Natural killer cell (primary cell): ENCODE data around the gene XAGE3. TPM values are rescaled to one million over a fixed set of nuclear protein-coding genes. Genes with fewer than 3 reads are reported as not detected.
"Not testable (repeated sequence)": the region's sequence is repeated elsewhere in the genome, so short reads cannot be mapped to it uniquely, and the experiment has no call there.

ENCODE experiments used
- ATAC-seq, 3 donors: fragments of 150-1000 bp in 2 of 3; fragments of 200-7000 bp in 1 of 3; cut with Tn5 transposase; 1 replicate in 1 of 3; 2 replicates in 2 of 3; pipeline ENCODE4 v1.10.0; 2021; ENCODE audit warnings: mild to moderate bottlenecking in 2 of 3, moderate library complexity in 2 of 3
- DNase-seq, 2 donors: peaks; one replicate each; pipeline versions ENCODE4 v3.0.0 to v3.0.0-alpha.2; 2013 to 2021; ENCODE audit warnings: mixed read lengths in 1 of 2
- H3K27ac ChIP-seq: one replicate; pipeline ENCODE4 v1.5.1; 2013; ENCODE audit warnings: mild to moderate bottlenecking, low read length
- H3K27me3 ChIP-seq: one replicate; pipeline ENCODE4 v1.6.1; 2013; ENCODE audit warnings: low read length; ENCODE audit not compliant: control insufficient read depth, insufficient read depth
- H3K36me3 ChIP-seq: one replicate; pipeline ENCODE4 v1.6.1; 2013; ENCODE audit warnings: low read length; ENCODE audit not compliant: control insufficient read depth, insufficient read depth
- H3K4me1 ChIP-seq: one replicate; pipeline ENCODE4 v1.6.1; 2013; ENCODE audit warnings: low read length; ENCODE audit not compliant: control insufficient read depth, insufficient read depth
- H3K4me3 ChIP-seq: one replicate; pipeline ENCODE4 v1.5.1; 2013; ENCODE audit warnings: low read length
- H3K9me3 ChIP-seq: one replicate; pipeline ENCODE4 v1.6.1; 2013; ENCODE audit warnings: low read length; ENCODE audit not compliant: control insufficient read depth, insufficient read depth
- H3K27ac Mint-ChIP-seq, 2 donors: one replicate each; pipeline ENCODE4 v1.8.0; 2022; ENCODE audit warnings: mild to moderate bottlenecking in 2 of 2, mixed read lengths in 2 of 2, moderate library complexity in 1 of 2
- H3K27me3 Mint-ChIP-seq, 2 donors: one replicate each; pipeline ENCODE4 v1.8.0; 2022; ENCODE audit warnings: low read depth in 2 of 2, mixed read lengths in 2 of 2
- H3K36me3 Mint-ChIP-seq: one replicate; pipeline ENCODE4 v1.8.0; 2022; ENCODE audit warnings: mixed read lengths
- H3K4me1 Mint-ChIP-seq, 2 donors: one replicate each; pipeline ENCODE4 v1.8.0; 2022; ENCODE audit warnings: mixed read lengths in 2 of 2
- H3K4me3 Mint-ChIP-seq: one replicate; pipeline ENCODE4 v1.8.0; 2022; ENCODE audit warnings: mild to moderate bottlenecking, moderate library complexity, mixed read lengths
- H3K9me3 Mint-ChIP-seq, 2 donors: one replicate each; pipeline ENCODE4 v1.8.0; 2022; ENCODE audit warnings: mixed read lengths in 2 of 2
- WGBS: methylation state at CpG from one replicate; pipeline ENCODE4 v1.1.7; 2013; ENCODE audit warnings: missing lambda C conversion rate; ENCODE audit not compliant: insufficient coverage; 5-methylcytosine and 5-hydroxymethylcytosine counted together
- intact Hi-C: fragments of 100-400 bp; cut with micrococcal nuclease; formaldehyde crosslinking; loops from one replicate; pipeline ENCODE4 v1.14.2; 2022
- total RNA-seq, 4 donors: library from RNA; stranded (reverse); fragments of 120-200 nt in 1 of 4; gene quantifications; one replicate each; pipeline versions ENCODE4 v1.2.3 to v1.2.4, GENCODE V29; 2013 to 2022
- TF ChIP-seq, protein P1 (sequence below): fragments of 200-600 bp; IDR thresholded peaks from one replicate; pipeline ENCODE4 v1.8.0; 2022; ENCODE audit warnings: antibody characterized with exemption

Gene XAGE3, protein sequence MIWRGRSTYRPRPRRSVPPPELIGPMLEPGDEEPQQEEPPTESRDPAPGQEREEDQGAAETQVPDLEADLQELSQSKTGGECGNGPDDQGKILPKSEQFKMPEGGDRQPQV
- total RNA-seq: not detected
- not detected for total RNA-seq (2013)

DNA sequence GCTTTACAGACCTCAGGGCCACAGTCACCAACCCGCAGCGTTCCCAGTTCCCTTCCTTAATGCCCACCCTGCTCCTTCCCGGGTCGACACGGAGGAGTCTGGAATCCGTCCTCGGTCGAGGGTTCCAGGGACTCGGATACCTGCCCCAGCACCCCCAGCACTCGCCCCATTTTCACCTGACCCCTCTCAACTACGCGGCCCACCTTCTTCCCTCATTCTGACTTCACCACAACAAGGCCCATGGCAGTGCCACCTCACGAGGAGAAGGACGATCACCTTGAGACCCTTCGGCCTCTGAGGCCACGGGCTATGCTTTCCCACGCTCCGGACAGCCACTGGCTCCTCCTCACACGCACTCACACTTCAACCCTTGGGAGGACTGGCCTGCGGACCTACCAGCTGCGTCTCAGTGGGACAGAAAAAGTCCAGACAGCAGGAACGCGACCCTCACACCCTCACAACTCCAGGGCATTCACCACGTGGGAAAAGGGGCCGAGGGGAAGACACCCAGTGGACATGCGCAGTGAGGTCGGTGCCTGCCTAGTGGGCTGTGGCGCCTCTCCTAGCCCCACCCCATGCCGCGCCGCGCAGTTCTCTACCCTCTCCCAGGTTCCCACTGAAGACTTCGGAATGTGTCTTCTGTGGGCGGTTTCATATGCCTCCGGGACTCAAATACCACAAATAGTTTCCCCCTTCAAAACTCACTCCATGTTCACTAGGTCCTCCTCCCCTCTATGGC lies at the start of gene XAGE3:
TSS of gene XAGE3 (minus strand) at position 474 of the 739 bp plus-strand sequence. CDS start 950 bp downstream, outside the sequence.
- H3K27ac ChIP-seq: no peak within 1 kb of the TSS
- H3K4me3 Mint-ChIP-seq: no peak within 1 kb of the TSS
- H3K4me1 ChIP-seq: no peaks in the 10 kb centered on the region
- H3K4me3 ChIP-seq: no peak within 1 kb of the TSS
- no peak for ATAC-seq
- H3K4me1 Mint-ChIP-seq: no peaks in the 10 kb centered on the region
- H3K9me3 ChIP-seq: no peaks in the 10 kb centered on the region
- no peak for DNase-seq
- no peaks in the 10 kb centered on the region for H3K36me3 Mint-ChIP-seq
- TF ChIP-seq, protein P1, sequence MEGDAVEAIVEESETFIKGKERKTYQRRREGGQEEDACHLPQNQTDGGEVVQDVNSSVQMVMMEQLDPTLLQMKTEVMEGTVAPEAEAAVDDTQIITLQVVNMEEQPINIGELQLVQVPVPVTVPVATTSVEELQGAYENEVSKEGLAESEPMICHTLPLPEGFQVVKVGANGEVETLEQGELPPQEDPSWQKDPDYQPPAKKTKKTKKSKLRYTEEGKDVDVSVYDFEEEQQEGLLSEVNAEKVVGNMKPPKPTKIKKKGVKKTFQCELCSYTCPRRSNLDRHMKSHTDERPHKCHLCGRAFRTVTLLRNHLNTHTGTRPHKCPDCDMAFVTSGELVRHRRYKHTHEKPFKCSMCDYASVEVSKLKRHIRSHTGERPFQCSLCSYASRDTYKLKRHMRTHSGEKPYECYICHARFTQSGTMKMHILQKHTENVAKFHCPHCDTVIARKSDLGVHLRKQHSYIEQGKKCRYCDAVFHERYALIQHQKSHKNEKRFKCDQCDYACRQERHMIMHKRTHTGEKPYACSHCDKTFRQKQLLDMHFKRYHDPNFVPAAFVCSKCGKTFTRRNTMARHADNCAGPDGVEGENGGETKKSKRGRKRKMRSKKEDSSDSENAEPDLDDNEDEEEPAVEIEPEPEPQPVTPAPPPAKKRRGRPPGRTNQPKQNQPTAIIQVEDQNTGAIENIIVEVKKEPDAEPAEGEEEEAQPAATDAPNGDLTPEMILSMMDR: no peak
- intact Hi-C loops: no loop called here
- H3K27ac Mint-ChIP-seq: no peak within 1 kb of the TSS
- H3K27me3 ChIP-seq: no peaks in the 10 kb centered on the region
- 91% methylated on average over 35 of the region's 35 CpGs for WGBS
- peaks cover 9 to 65% of the 10 kb centered on the region in 2 donors for H3K27me3 Mint-ChIP-seq
- no peaks in the 10 kb centered on the region for H3K36me3 ChIP-seq
- H3K9me3 Mint-ChIP-seq: no peaks in the 10 kb centered on the region

DNA sequence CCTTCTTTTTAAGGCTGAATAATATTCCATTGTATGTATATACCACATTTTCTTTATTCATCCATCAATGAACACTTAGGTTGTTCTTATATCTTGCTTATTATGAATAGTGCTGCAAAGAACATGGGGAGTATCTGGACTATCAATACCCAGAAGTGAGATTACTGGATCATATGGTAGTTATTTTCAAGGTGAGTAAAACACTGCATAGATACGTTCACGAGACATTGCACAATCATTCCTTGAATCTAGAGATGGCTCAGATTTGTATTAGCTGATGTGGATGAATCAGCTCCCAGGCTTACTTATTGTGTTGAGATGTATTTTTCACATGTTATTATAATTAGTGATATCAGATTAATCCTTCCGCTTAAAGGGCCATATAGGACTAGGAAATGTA lies 46.8 kb upstream of the XAGE3 start:
- WGBS: no CpG with 5 or more reads among the region's 3 CpGs
- H3K27me3 ChIP-seq, H3K36me3 Mint-ChIP-seq, H3K9me3 Mint-ChIP-seq, H3K4me1 ChIP-seq, H3K27ac Mint-ChIP-seq, H3K4me1 Mint-ChIP-seq, H3K4me3 Mint-ChIP-seq, DNase-seq, ATAC-seq, H3K27me3 Mint-ChIP-seq, H3K27ac ChIP-seq, H3K4me3 ChIP-seq, H3K9me3 ChIP-seq, intact Hi-C loops, H3K36me3 ChIP-seq: not testable (repeated sequence)

DNA sequence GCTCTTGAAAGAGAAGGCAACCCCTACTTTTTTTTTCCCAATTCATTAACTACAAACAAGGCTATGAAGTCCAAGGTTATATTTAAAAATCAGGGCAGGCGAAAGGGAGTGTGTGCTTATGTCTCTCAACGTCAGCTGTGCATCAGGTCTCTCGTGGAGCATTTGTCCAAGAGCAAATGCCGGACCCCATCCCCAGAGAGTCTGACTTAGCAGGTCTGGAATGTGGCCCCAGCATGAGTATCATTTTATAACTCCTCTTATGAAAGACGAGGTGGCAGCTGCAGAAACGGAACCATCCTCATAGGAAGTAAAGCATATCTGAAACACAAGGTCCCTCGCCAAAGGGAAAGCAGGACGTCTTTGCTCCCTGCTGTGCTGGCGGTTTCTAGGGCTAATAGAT lies 45.8 kb upstream of the XAGE3 start:
- H3K9me3 Mint-ChIP-seq, H3K9me3 ChIP-seq, H3K4me3 Mint-ChIP-seq, DNase-seq, H3K4me1 Mint-ChIP-seq, H3K4me3 ChIP-seq, H3K36me3 ChIP-seq, H3K27ac ChIP-seq, intact Hi-C loops, H3K36me3 Mint-ChIP-seq, ATAC-seq, H3K27me3 Mint-ChIP-seq, H3K4me1 ChIP-seq, H3K27me3 ChIP-seq, H3K27ac Mint-ChIP-seq: not testable (repeated sequence)
- no CpG with 5 or more reads among the region's 9 CpGs for WGBS

DNA sequence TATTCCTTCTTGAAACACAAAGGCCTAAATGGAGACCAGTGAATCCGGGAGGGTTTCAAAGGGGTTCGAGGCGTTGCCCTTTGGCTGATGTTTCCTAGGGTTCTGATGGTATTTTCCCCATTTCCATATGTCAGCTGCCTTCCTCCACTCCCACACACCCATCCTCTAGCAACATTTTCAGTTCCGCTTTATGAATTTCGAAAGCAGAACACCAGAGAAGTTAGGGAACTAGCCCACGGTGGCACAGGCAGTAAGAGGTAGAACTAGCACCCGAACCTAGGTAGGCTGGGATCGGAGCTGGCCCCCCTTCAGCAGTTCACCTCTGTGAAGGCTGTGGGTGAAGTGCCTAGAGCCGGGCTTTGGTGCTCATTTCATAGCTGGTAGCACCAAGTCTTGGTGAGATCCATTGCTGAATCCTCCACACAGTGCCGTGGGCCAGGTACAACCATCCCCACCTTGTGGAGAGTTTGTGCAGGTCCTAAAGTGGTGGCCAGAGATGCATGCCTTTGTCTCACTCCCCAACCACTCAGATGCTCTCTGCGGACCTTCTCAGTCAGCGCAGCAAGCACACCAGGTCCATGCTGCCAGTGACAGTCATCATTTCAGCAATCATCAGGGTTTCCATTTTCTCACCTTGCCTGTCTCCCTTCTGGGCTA lies 41.6 kb upstream of the XAGE3 start:
- not testable (repeated sequence) for H3K9me3 ChIP-seq, H3K4me3 Mint-ChIP-seq

DNA sequence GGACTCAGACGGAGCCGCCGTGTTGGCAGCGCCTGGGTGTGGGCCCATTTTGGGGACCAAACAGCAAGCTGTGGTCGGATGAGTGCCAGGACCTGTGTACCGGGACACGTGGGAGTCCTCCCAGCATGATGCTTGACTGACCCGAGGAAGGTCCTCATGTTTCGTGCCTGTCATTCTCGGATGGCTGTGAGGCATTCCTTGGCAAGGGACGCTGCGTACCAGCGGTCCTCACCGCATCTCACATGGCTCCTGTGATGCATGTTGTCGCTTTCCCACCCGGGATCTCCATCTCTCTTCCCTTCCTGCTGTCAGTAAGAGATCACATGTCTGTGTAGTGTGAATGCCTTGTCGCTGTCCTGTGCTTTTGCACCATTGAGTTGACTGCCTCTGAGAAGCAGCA lies 40.0 kb upstream of the XAGE3 start:
- intact Hi-C loops, H3K36me3 Mint-ChIP-seq: not testable (repeated sequence)
- WGBS: no CpG with 5 or more reads among the region's 17 CpGs

More for the DNA sequence above, 41.6 kb upstream of the XAGE3 start:
- H3K27me3 ChIP-seq, H3K27ac Mint-ChIP-seq, H3K27me3 Mint-ChIP-seq, intact Hi-C loops, H3K27ac ChIP-seq, ATAC-seq, H3K4me3 ChIP-seq, H3K36me3 Mint-ChIP-seq, H3K4me1 ChIP-seq, H3K4me1 Mint-ChIP-seq, H3K9me3 Mint-ChIP-seq, H3K36me3 ChIP-seq, DNase-seq: not testable (repeated sequence)
- WGBS: no CpG with 5 or more reads among the region's 12 CpGs

DNA sequence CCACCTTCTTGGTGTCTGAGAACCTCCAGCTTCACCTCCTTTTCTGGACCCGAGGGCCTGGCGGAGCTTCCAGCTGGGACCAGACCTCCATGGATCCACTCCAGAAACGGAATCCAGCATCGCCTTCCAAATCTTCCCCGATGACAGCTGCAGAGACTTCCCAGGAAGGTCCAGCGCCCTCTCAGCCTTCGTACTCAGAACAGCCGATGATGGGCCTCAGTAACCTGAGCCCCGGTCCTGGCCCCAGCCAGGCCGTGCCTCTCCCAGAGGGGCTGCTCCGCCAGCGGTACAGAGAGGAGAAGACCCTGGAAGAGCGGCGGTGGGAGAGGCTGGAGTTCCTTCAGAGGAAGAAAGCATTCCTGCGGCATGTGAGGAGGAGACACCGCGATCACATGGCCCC lies 39.3 kb upstream of the XAGE3 start:
- H3K27ac Mint-ChIP-seq, H3K4me1 Mint-ChIP-seq, intact Hi-C loops, H3K4me3 ChIP-seq, H3K9me3 ChIP-seq, H3K9me3 Mint-ChIP-seq, H3K36me3 Mint-ChIP-seq, H3K4me1 ChIP-seq, H3K36me3 ChIP-seq, H3K27ac ChIP-seq, H3K27me3 ChIP-seq, H3K4me3 Mint-ChIP-seq, ATAC-seq, H3K27me3 Mint-ChIP-seq, DNase-seq: not testable (repeated sequence)
- no CpG with 5 or more reads among the region's 17 CpGs for WGBS

More for the DNA sequence above, 40.0 kb upstream of the XAGE3 start:
- H3K9me3 ChIP-seq, H3K9me3 Mint-ChIP-seq, H3K27me3 ChIP-seq, H3K4me3 ChIP-seq, DNase-seq, H3K4me1 ChIP-seq, H3K27me3 Mint-ChIP-seq, H3K27ac ChIP-seq, H3K27ac Mint-ChIP-seq, H3K4me1 Mint-ChIP-seq, H3K4me3 Mint-ChIP-seq, ATAC-seq, H3K36me3 ChIP-seq: not testable (repeated sequence)

DNA sequence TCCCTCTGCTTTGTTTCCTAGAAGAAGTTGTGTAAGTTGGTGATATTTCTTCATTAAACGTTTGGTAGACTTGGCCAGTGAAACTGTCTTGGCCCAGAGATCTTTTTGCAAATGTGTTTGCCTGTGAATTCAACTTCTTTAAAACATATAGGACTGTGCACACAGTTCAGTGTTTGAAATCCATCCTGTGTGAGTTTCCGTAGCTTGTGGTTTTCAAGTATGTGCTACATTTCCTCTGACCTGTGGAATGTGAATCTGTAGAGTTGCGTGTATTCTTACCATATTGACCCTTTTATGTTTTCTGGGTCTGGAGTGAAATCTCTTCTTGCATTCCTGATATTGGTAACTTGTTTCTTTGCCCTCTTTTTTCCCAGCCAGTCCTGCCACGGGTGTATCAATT lies 38.2 kb upstream of the XAGE3 start:
- H3K27ac Mint-ChIP-seq, H3K36me3 Mint-ChIP-seq, H3K4me1 Mint-ChIP-seq, ATAC-seq, DNase-seq, H3K4me3 Mint-ChIP-seq, H3K9me3 Mint-ChIP-seq, H3K36me3 ChIP-seq, H3K9me3 ChIP-seq, H3K27me3 Mint-ChIP-seq, H3K27ac ChIP-seq, H3K4me1 ChIP-seq, H3K27me3 ChIP-seq, H3K4me3 ChIP-seq, intact Hi-C loops: not testable (repeated sequence)
- WGBS: no CpG with 5 or more reads among the region's 4 CpGs
